ENCODE measurements around the gene PRDM16. TPM values are rescaled to one million over a fixed set of nuclear protein-coding genes. Genes with fewer than 3 reads are reported as not detected.

The PRDM16 gene
- polyA plus RNA-seq, 1 donor from 2014 or later = 0.21 TPM

GRCh38 chr1:3051270-3052268 is 17.4 kb upstream of the PRDM16 start:
- Histone ChIP-seq H3K4me2 (ENCODE audit: low read length) (no peak overlapping the region), H3K9ac (ENCODE audit: low read length) (no peak overlapping the region), H2AFZ (ENCODE audit: low read depth, low read length) (no peak overlapping the region), H3K79me2 (replicated peaks; ENCODE audit: insufficient read depth, low read length) (no peaks in the 10 kb centered on the region), H3K9me3 (ENCODE audit: low read length) (no peaks in the 10 kb centered on the region), H3F3A (ENCODE audit: insufficient read depth, low read length, poor library complexity, severe bottlenecking) (no peaks in the 10 kb centered on the region), H3K9me2 (ENCODE audit: insufficient read depth, low read length) (no peaks in the 10 kb centered on the region), H3K36me3 (ENCODE audit: insufficient read depth, low read length) (no peaks in the 10 kb centered on the region), H3K4me3 (ENCODE audit: low read length) (no peak overlapping the region), H3K27ac (ENCODE audit: low read length) (no peak overlapping the region), H3K27me3 (ENCODE audit: insufficient read depth, low read depth, low read length) (peaks cover 2% of the 10 kb centered on the region), H4K20me1 (ENCODE audit: insufficient read depth) (no peaks in the 10 kb centered on the region)
- TF ChIP-seq POLR2AphosphoS5 (IDR thresholded peaks at IDR 0.05) (no peak), SMC3 (conservative IDR thresholded peaks at IDR 0.05; ENCODE audit: poor library complexity) (no peak), EP300 (conservative IDR thresholded peaks at IDR 0.05; ENCODE audit: poor library complexity, severe bottlenecking) (no peak), REST (IDR thresholded peaks at IDR 0.05; ENCODE audit: borderline replicate concordance) (no peak), CTCF (IDR thresholded peaks at IDR 0.05; ENCODE audit: poor library complexity, severe bottlenecking) (no peak), MXI1 (conservative IDR thresholded peaks at IDR 0.05; ENCODE audit: poor library complexity, severe bottlenecking) (no peak), EZH2 (IDR thresholded peaks at IDR 0.05; ENCODE audit: borderline replicate concordance, insufficient read depth, low read length, poor library complexity, severe bottlenecking) (no peak), TAF1 (IDR thresholded peaks at IDR 0.05; ENCODE audit: low read depth) (no peak), RAD21 (conservative IDR thresholded peaks at IDR 0.05) (no peak)

- Histone ChIP-seq H2AFZ (ENCODE audit: low read depth, low read length) (no peak overlapping the region), H3K9me2 (ENCODE audit: insufficient read depth, low read length) (no peaks in the 10 kb centered on the region), H3F3A (ENCODE audit: insufficient read depth, low read length, poor library complexity, severe bottlenecking) (no peaks in the 10 kb centered on the region), H3K4me2 (ENCODE audit: low read length) (no peak overlapping the region), H3K9me3 (ENCODE audit: low read length) (no peaks in the 10 kb centered on the region), H4K20me1 (ENCODE audit: insufficient read depth) (no peaks in the 10 kb centered on the region), H3K36me3 (ENCODE audit: insufficient read depth, low read length) (no peaks in the 10 kb centered on the region), H3K27ac (ENCODE audit: low read length) (no peak overlapping the region), H3K79me2 (replicated peaks; ENCODE audit: insufficient read depth, low read length) (no peaks in the 10 kb centered on the region), H3K9ac (ENCODE audit: low read length) (no peak overlapping the region), H3K27me3 (ENCODE audit: insufficient read depth, low read depth, low read length) (no peaks in the 10 kb centered on the region), H3K4me3 (ENCODE audit: low read length) (no peak overlapping the region)
- TF ChIP-seq RAD21 (conservative IDR thresholded peaks at IDR 0.05) = no peak
- no peak for TF ChIP-seq REST (IDR thresholded peaks at IDR 0.05; ENCODE audit: borderline replicate concordance)
- TF ChIP-seq EP300 (conservative IDR thresholded peaks at IDR 0.05; ENCODE audit: poor library complexity, severe bottlenecking) = no peak
- TF ChIP-seq TAF1 (IDR thresholded peaks at IDR 0.05; ENCODE audit: low read depth) = no peak
- no peak for TF ChIP-seq MXI1 (conservative IDR thresholded peaks at IDR 0.05; ENCODE audit: poor library complexity, severe bottlenecking)
- no peak for TF ChIP-seq EZH2 (IDR thresholded peaks at IDR 0.05; ENCODE audit: borderline replicate concordance, insufficient read depth, low read length, poor library complexity, severe bottlenecking)
- no peak for TF ChIP-seq CTCF (IDR thresholded peaks at IDR 0.05; ENCODE audit: poor library complexity, severe bottlenecking)
- no peak for TF ChIP-seq SMC3 (conservative IDR thresholded peaks at IDR 0.05; ENCODE audit: poor library complexity)
- no peak for TF ChIP-seq POLR2AphosphoS5 (IDR thresholded peaks at IDR 0.05)
Observed at GRCh38 chr1:3052501-3052900, 16.5 kb upstream of the PRDM16 start.

All from neural cell (in vitro differentiated cells).